ENCODE measurements around the gene TAS2R10. TPM values are rescaled to one million over a fixed set of nuclear protein-coding genes. Genes with fewer than 3 reads are reported as not detected.

TAS2R10 gene
- total RNA-seq: not detected
- long read RNA-seq: 0 reads

DNA sequence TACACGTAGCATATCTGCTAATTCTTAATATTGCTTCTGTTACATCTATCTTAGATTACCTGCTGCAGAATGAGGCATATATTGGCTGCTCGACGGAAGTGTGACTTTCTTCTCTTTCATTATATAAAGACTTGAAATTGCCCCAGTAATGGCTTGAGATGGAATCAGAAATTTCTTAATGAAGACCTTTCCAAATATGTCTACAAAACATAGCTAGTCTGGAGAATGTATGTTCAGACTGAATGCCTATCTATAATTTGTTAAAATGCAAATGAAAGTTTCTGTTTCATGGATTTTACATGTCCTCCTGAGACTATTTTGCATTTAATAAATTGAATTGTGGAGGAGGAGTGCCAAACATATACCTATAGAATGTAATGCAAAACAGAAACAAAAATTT, at the start of gene TAS2R10:
TSS of gene TAS2R10 (minus strand) at position 101 of the 400 bp plus-strand sequence. CDS start at position 12, 89 bp downstream.
- DNase-seq (no peak), ATAC-seq (ENCODE audit: poor library complexity) (no peak)
- intact Hi-C loops (cut with DNase I): no loop called here

- DNase-seq: no peak
- intact Hi-C loops (cut with DNase I): no loop called here
- no peak for ATAC-seq (ENCODE audit: poor library complexity)
Observed at GRCh38 chr12:10873378-10873777, 47.2 kb upstream of the TAS2R10 start.

DNA sequence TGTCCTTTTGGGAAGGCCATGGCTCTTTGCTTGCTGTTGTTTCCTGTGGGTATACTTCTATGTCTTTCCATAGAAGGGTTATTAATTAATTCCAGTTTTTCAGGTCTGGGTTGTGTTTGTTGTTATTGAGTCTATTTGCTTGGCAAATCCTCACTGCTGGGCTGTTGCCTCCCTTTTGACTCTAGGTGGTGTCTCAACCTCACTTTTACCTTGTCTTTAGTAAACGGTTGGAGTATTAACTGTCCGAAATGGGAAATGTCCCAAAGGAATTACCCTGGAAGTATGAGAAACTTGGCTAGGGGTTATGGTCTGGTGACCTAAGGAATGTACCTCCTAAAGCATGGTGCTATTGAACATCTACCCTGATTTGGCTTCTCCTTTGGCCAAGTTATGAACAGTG, 41.2 kb upstream of the TAS2R10 start:
- ATAC-seq (ENCODE audit: poor library complexity) (no peak), DNase-seq (no peak)
- intact Hi-C loops (cut with DNase I): loop anchor here (10.0 kb wide), 1 partner anchor 617 kb away; no protein-coding TSS in a partner anchor

- DNase-seq: no peak
- intact Hi-C loops (cut with DNase I): loop anchor here (10.0 kb wide), 1 partner anchor 621 kb away; no protein-coding TSS in a partner anchor
- no peak for ATAC-seq (ENCODE audit: poor library complexity)
Observed at GRCh38 chr12:10863512-10864218, 37.5 kb upstream of the TAS2R10 start.

- ATAC-seq (ENCODE audit: poor library complexity): no peak
- intact Hi-C loops (cut with DNase I): loop anchor here (10.0 kb wide), 1 partner anchor 623 kb away; no protein-coding TSS in a partner anchor
- DNase-seq: no peak
Observed at GRCh38 chr12:10861366-10861765, 35.2 kb upstream of the TAS2R10 start.

- intact Hi-C loops (cut with DNase I): no loop called here
- no peak for ATAC-seq (ENCODE audit: poor library complexity)
- no peak for DNase-seq
Observed at GRCh38 chr12:10855807-10856206, 29.6 kb upstream of the TAS2R10 start.

- ATAC-seq (ENCODE audit: poor library complexity) (no peak), DNase-seq (no peak)
- intact Hi-C loops (cut with DNase I): no loop called here
Observed at GRCh38 chr12:10853776-10854175, 27.6 kb upstream of the TAS2R10 start.

DNA sequence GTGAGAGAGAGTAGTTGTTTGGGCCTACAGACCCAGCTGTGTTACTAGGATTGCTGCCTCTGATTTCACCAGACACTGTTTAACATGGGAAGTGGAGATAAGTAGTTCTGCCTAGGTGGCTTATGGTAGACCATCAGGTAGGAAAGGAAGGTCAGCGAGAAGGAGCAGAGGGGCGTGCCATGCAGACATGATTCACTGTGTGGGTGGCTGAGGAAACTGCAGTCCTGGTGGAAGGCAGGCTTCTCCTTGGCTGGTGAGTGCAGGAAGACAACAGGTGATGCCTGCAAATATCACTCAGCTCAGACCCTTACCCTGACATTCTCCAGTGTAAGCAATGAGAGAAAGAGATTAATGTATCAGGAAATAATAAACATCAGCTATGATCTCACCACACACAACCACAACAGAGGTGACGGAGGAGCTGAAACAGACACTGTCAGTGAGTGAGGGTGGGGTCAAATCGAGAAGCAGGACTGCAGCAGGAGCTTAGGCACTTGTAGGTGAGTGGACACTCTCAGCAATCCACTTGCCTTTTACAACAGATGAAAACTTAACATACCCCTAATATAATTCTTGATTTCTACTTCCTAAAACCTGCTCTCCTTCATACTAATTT, 25.2 kb upstream of the TAS2R10 start:
- ATAC-seq (ENCODE audit: poor library complexity) (no peak), DNase-seq (no peak)
- intact Hi-C loops (cut with DNase I): no loop called here

DNA sequence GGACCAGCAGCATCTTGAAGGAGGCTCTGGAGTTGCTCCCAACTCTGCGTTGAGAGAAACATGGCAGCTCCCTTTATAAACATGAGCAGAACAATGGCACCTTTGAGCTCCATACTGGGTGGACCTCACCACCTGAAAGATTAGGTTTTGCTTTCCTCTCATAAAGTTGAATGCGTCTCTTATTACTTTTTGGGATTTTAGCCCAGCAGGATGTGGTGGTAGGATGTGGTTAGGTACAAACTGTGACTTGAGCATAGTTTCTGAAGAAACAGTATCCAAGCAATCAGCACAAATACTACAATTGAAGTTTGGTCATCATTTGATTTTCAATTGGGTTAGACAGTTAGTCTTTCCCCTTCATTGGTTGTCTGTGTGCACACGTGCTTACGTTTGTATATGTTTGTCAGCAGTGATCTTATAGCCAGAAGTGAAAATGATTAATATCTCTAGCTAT, 23.3 kb upstream of the TAS2R10 start, which contains the start of gene PRR4:
TSS of gene PRR4 (minus strand) at position 51 of the 454 bp plus-strand sequence. CDS start at position 13, 38 bp downstream.
- intact Hi-C loops (cut with DNase I): no loop called here
- DNase-seq (no peak), ATAC-seq (ENCODE audit: poor library complexity) (no peak)

- ATAC-seq (ENCODE audit: poor library complexity) (no peak), DNase-seq (no peak)
- intact Hi-C loops (cut with DNase I): no loop called here
Observed at GRCh38 chr12:10847744-10848143, 21.6 kb upstream of the TAS2R10 start.

DNA sequence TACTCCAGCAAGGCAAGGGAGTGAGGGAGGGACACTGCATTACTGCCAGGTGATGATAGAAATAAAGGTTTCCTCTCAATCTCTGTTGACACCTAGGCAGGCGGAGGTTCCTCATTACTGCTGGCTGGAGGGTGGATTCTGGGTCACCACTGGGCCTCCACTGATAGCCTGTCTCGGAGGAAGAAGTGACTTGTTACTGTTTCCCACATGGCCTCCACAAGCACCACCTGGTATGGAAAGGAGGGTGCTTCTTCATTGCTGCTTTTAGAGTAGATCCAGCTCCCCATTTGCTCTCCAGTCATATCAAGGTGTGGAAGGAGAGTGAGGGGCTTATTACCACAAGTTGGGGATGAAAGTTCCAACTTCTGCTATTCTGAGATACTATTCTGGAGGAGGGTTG, 16.7 kb upstream of the TAS2R10 start:
- intact Hi-C loops (cut with DNase I): no loop called here
- no peak for DNase-seq
- ATAC-seq (ENCODE audit: poor library complexity): no peak

DNA sequence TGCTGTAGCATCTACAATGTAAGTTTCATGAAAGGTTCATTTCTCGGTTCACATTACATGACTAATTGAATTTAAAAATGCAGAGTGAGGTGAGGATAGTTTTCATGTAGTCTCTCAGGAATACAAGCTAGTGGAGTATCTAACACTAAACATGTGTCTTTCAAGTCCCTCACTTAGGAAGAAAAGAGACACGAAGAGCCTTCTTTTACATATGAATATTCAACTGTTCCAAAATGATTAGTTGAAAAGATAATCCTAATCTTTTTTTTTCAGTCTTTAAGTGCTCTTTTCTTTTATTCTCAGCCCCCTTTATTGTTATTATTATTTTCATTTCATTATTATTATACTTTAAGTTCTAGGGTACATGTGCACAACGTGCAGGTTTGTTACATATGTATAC, 12.3 kb upstream of the TAS2R10 start:
- intact Hi-C loops (cut with DNase I): no loop called here
- DNase-seq: no peak
- ATAC-seq (ENCODE audit: poor library complexity): no peak

DNA sequence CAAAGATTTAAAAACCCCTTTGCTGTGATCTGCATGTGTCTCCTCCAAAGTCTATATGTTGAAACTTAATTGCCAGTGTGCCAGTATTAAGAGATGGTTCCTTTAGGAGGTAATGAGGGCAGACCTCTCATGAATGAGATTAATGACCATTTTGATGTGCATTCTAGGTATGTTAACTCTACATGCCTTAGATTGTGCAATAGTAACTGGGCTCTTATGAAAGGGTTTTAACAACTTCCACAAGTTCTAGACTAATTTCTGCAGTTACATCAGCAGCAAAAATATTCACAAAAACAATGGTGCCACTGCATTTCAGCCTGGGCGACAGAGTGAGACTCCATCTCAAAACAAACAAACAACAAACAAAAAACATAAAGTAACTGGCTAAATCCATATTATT, 3.8 kb upstream of the TAS2R10 start:
- intact Hi-C loops (cut with DNase I): no loop called here
- no peak for ATAC-seq (ENCODE audit: poor library complexity)
- DNase-seq: no peak

DNA sequence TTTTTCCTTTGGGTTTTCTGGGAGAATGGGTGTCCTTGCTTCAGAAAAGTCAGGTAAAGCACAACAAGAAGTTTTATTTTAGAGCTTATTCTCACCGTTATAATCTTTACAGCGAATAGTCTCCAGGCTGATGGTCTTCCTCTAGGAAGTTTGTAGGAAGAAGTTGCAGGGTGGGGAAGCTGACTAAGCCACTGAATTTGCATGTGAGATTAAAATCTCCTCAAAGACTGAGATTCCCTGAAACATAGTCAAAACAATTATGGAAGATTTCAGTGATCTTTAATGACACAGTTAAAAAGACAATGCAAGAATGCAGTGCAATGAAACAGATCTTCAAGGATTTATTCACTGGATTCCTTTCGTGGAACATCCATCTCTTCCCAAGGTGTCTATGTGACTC, 1.2 kb downstream of the TAS2R10 start:
- intact Hi-C loops (cut with DNase I): no loop called here
- no peak for ATAC-seq (ENCODE audit: poor library complexity)
- DNase-seq: no peak

DNA sequence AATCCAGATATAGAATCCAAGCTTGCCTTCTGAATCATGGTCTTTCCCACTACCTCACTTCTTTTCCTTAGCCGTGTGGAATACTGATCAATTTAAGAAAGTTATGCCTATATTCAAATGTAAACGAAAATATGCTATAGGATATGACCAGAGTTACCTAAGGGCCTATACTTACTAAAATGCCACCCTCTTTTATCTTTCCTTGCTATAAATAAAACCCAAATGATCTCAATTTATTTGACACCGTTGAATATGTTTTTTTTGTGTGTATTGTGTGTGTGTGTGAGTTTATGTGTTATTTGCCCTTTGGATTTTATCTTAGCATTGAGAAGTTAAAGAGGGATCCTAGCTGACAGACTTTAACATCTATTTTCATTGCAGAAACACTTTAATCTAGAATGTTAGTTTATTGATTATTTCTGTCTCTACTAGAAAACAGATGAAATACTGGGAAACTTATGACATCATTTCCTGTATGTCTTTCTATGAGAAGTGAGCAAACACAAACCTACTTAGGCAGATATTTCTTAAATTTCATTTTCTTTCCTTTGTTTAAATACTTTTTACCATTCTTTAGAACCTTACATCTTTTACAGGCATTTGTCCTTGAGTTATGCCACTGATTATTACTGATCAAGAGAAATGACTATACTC, 14.1 kb downstream of the TAS2R10 start:
- intact Hi-C loops (cut with DNase I): no loop called here
- no peak for DNase-seq
- ATAC-seq (ENCODE audit: poor library complexity): no peak

GRCh38 chr12:10810068-10810467, 16.1 kb downstream of the TAS2R10 start, which contains the start of gene TAS2R9:
TSS of gene TAS2R9 (minus strand) at chr12:10810168. CDS start at chr12:10810075, 93 bp downstream.
- intact Hi-C loops (cut with DNase I): no loop called here
- ATAC-seq (ENCODE audit: poor library complexity) (no peak), DNase-seq (no peak)

DNA sequence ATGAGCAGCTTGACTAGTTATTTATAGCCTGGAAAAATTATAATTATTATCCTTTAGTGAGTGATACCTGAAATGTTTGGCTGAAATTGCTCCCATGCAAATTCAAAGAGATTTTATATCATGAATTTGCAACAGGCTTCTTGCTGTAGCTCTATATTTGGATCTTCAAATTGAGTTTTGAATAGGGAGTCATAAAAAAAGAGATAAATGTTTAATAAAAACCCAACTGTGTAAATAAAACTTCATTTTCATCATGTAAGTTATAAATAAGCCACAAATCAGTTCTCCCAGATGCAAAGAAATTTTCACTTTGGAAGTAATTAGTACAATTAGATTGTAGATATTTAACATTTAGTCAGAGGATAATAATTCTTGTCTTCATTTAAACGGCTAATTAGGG, 19.0 kb downstream of the TAS2R10 start, which contains the start of gene TAS2R8:
TSS of gene TAS2R8 (minus strand) at position 101 of the 400 bp plus-strand sequence. CDS start 306 bp downstream, outside the sequence.
- intact Hi-C loops (cut with DNase I): no loop called here
- DNase-seq (no peak), ATAC-seq (ENCODE audit: poor library complexity) (no peak)

DNA sequence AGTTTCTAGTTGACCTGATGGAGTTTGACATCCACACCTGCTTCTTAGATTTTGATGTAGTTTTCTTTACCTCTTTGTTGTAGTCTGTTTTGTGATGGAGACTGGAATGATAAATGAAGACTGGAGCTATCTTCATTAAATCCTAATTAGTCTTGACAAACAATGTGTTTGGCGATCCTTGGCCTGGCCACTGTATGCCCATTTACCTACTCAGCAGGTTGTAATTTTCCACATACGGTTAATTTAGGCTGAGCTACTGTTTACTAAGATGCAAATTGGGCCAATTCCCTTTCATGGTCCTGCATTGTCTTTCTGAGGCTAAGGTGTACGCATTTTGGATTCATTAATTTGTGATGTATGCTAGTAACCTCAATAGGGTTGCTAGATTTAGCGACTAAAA, 23.6 kb downstream of the TAS2R10 start, which contains the start of gene TAS2R7:
TSS of gene TAS2R7 (minus strand) at position 41 of the 400 bp plus-strand sequence. CDS start 57 bp downstream, outside the sequence.
- no peak for DNase-seq
- intact Hi-C loops (cut with DNase I): no loop called here
- ATAC-seq (ENCODE audit: poor library complexity): no peak

DNA sequence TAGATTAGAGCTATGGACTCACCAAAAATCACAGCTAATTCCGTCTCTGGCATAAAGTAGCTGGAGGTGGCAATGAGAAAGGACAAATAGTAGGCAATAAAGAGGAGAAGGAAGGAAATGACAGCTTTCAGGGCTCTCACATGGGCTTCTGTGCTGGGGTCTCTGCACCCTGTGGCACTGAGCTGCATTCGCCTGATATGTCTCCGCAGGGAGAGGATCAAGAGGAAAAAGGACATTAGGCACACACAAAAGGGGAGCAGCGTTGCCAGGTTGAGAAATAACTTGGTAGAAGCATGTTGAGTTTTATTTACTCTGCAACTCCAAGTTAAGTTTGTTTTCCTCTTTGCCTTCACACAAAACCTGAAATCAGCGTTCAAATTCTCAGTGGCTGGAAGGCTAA, 24.4 kb downstream of the TAS2R10 start:
- intact Hi-C loops (cut with DNase I): no loop called here
- ATAC-seq (ENCODE audit: poor library complexity) (no peak), DNase-seq (no peak)
